ENCODE measurements around the gene AMN. TPM values are rescaled to one million over a fixed set of nuclear protein-coding genes. Genes with fewer than 3 reads are reported as not detected.

The AMN gene
- total RNA-seq, 4 donors from 2014 or later, result 0.59 TPM; not detected in 3

DNA sequence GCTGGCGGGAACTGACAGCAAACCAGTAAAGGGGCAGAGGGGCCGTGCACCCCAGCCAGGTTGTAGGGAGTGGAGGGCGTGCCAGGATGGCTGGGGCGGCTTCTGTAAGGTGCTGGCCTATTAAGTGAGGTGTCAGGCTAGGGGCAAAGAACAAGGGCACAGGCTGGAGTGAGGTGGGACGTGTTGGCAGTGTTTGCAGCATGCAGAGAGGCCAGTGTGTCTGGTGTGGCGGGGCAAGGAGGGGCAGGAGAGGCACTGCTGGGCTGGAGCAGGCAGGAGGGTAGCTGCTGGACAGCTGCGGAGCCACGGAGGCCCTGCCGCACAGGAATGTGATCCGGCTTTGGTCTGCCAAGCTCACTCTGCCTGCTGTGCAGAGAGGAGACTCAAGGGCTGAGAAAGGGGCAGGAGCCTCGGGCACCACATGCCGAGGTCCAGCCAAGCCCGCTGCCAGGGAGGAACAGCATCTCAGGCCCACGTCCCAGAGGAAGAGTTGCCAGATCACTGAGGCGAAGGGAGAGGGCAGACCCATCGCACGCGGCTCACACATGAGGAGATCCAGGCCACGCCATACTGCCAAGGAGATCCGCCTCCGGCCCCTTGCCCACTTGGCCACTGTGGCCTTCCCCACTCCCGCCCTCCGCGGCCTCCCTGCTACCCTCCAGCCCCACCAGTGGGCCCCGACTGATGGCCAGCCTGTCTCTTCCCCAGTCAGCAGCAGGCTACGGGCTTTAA is 46.8 kb downstream of the AMN start:
- H3K4me1 ChIP-seq, result no peaks in the 10 kb centered on the region
- no peaks in the 10 kb centered on the region for H3K27me3 ChIP-seq
- no peak for ATAC-seq
- peaks cover 0 to 100% of the 10 kb centered on the region in 2 donors for H3K36me3 ChIP-seq
- H3K27ac ChIP-seq, result no peak overlapping the region
- TF ChIP-seq EP300 (IDR thresholded peaks at IDR 0.05) (no peak), POLR2A (IDR thresholded peaks at IDR 0.05) (no peak), POLR2AphosphoS5 (IDR thresholded peaks at IDR 0.05) (no peak)
- TF ChIP-seq, protein P1, sequence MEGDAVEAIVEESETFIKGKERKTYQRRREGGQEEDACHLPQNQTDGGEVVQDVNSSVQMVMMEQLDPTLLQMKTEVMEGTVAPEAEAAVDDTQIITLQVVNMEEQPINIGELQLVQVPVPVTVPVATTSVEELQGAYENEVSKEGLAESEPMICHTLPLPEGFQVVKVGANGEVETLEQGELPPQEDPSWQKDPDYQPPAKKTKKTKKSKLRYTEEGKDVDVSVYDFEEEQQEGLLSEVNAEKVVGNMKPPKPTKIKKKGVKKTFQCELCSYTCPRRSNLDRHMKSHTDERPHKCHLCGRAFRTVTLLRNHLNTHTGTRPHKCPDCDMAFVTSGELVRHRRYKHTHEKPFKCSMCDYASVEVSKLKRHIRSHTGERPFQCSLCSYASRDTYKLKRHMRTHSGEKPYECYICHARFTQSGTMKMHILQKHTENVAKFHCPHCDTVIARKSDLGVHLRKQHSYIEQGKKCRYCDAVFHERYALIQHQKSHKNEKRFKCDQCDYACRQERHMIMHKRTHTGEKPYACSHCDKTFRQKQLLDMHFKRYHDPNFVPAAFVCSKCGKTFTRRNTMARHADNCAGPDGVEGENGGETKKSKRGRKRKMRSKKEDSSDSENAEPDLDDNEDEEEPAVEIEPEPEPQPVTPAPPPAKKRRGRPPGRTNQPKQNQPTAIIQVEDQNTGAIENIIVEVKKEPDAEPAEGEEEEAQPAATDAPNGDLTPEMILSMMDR (IDR thresholded peaks at IDR 0.05), result no peak
- 96% methylated on average over 5 of the region's 26 CpGs; no CpG with 5 or more reads in 1 of the 2 donors for WGBS, 2 donors (ENCODE audit: low coverage in 1 of 2)
- no peak overlapping the region for H3K4me3 ChIP-seq
- H3K9me3 ChIP-seq, result no peaks in the 10 kb centered on the region

DNA sequence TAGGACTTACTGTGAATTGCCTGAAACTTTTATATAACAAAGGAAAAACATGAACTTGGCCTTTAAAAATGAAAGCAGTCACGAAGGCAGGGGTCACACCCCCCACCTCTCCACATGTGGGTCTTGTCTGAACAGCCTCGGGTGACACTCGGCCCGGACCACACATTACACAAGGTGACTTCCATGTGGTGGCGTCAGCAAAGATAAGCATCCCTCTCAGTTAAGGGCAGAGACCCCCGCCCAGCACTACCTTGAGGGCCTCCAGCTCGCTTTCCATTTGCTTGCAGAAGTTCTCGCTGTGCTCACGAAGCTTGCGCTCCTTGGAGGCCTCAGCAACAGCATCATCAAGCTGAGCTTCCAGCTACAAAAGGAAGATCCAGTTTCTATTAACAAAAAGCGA is 47.4 kb downstream of the AMN start:
- ATAC-seq, result no peak
- Histone ChIP-seq H3K36me3 (peaks cover 0 to 100% of the 10 kb centered on the region in 2 donors), H3K4me3 (no peak overlapping the region)

DNA sequence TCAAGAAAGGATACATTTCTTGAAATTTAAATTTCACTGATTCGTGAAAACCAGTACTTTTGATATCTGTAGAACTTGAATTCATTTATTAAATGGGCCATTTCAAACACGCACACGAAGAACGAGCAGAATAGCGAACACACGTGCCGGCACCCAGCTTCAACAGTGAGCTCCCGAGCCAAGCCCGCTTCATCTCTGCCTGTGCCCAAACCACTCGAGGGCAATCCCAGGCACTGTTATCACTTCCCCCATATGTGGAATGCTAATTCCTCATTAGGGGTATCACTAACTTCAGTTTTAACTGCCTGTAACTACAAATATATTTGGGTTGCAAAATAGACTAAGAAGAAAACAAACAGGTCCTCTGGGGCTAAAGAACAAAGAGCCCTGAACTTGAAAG is 48.0 kb downstream of the AMN start:
- no peak overlapping the region for H3K27ac ChIP-seq

More for the DNA sequence above, 47.4 kb downstream of the AMN start:
- Histone ChIP-seq H3K9me3 (no peaks in the 10 kb centered on the region), H3K27me3 (no peaks in the 10 kb centered on the region), H3K27ac (no peak overlapping the region), H3K4me1 (no peaks in the 10 kb centered on the region)
- WGBS, 2 donors (ENCODE audit: low coverage in 1 of 2), result 86% methylated on average over 11 of the region's 11 CpGs; no CpG with 5 or more reads in 1 of the 2 donors
- TF ChIP-seq POLR2A (IDR thresholded peaks at IDR 0.05) (no peak), POLR2AphosphoS5 (IDR thresholded peaks at IDR 0.05) (no peak), EP300 (IDR thresholded peaks at IDR 0.05) (no peak)
- TF ChIP-seq, protein P1 (IDR thresholded peaks at IDR 0.05), result no peak

DNA sequence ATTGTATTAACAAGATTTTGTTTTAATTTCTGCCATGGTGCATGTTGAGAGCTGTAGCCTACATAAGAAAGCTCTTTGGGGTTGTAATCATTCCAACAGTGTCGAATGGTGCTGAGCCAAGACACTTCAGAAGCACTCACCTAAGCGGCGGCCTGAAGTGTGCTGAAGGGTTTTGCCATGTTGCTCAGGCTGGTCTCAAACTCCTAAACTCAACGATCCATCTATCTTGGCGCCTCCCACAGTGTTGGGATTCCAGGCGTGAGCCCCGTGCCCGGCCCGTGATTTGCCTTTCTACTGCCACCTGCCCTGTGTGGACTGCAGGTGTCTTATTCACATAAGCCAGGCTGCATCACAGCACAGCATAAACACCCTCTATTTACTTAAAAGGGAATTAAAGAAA is 48.9 kb downstream of the AMN start:
- no peaks in the 10 kb centered on the region for H3K4me1 ChIP-seq
- no peaks in the 10 kb centered on the region for H3K9me3 ChIP-seq
- ATAC-seq, result no peak
- no peaks in the 10 kb centered on the region for H3K27me3 ChIP-seq
- TF ChIP-seq POLR2A (IDR thresholded peaks at IDR 0.05), result no peak
- H3K36me3 ChIP-seq, result peaks cover 0 to 100% of the 10 kb centered on the region in 2 donors
- no peak overlapping the region for H3K4me3 ChIP-seq
- 79 to 90% methylated on average over 6 to 8 of the region's 9 CpGs for WGBS, 2 donors (ENCODE audit: low coverage in 1 of 2)
- no peak overlapping the region for H3K27ac ChIP-seq

More for the DNA sequence above, 48.0 kb downstream of the AMN start:
- Histone ChIP-seq H3K4me1 (no peaks in the 10 kb centered on the region), H3K9me3 (no peaks in the 10 kb centered on the region), H3K27me3 (no peaks in the 10 kb centered on the region), H3K4me3 (no peak overlapping the region), H3K36me3 (peaks cover 0 to 100% of the 10 kb centered on the region in 2 donors)
- ATAC-seq, result no peak
- TF ChIP-seq, protein P1 (IDR thresholded peaks at IDR 0.05), result no peak
- TF ChIP-seq EP300 (IDR thresholded peaks at IDR 0.05) (no peak), POLR2A (IDR thresholded peaks at IDR 0.05) (no peak), POLR2AphosphoS5 (IDR thresholded peaks at IDR 0.05) (no peak)
- 87% methylated on average over 9 of the region's 10 CpGs; no CpG with 5 or more reads in 1 of the 2 donors for WGBS, 2 donors (ENCODE audit: low coverage in 1 of 2)

DNA sequence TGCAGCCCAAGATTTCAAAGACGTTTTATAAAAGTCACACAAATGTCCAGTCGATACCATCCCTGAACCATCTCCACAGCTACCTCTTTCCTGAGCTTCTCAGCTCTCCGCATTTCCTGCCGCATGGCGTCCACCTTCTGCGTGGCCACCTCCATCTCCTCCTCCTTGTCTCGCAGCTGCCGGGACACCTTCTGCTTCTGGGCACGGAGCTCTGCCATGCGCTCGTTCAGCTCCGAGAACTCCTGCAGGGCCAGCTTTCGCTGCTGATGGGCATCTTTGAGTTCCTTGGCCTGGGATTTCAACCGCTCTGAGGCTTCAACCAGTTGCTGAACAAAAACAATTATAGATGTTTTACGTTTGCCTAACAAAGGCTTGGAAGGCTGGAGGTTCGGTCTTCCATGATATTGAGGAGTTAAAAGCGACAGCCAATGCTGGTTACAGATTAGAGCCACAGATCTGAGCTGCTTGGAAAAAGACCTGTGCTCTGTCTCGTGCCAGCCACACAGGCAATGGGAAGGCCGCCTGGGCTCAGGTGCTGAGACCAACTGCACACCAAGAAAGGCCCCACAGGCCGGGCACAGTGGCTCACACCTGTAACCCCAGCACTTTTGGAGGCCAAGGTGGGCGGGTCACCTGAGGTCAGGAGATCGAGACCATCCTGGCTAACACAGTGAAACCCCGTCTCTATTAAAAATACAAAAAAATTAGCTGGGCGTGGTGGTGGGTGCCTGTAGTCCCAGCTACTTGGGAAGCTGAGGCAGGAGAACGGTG is 49.6 kb downstream of the AMN start:
- no peak for ATAC-seq
- no peaks in the 10 kb centered on the region for H3K9me3 ChIP-seq
- 89 to 92% methylated on average over 7 to 11 of the region's 25 CpGs for WGBS, 2 donors (ENCODE audit: low coverage in 1 of 2)
- H3K36me3 ChIP-seq, result peaks cover 0 to 100% of the 10 kb centered on the region in 2 donors
- TF ChIP-seq POLR2AphosphoS5 (IDR thresholded peaks at IDR 0.05) (no peak), EP300 (IDR thresholded peaks at IDR 0.05) (no peak), POLR2A (IDR thresholded peaks at IDR 0.05) (no peak)
- TF ChIP-seq, protein P1 (IDR thresholded peaks at IDR 0.05), result no peak
- no peak overlapping the region for H3K27ac ChIP-seq
- no peaks in the 10 kb centered on the region for H3K27me3 ChIP-seq
- H3K4me3 ChIP-seq, result no peak overlapping the region
- no peaks in the 10 kb centered on the region for H3K4me1 ChIP-seq

All from gastroesophageal sphincter (tissue), 4 donors.